OCI-LY7 (cell line): ENCODE data around the gene RAB15.

Experiments used
- CTCF ChIP-seq: fragments of 200-600 bp; sonication (generic); conservative IDR thresholded peaks from 2 replicates; pipeline ENCODE4 v1.5.1; 2014; ENCODE audit warnings: mild to moderate bottlenecking, antibody characterized with exemption, low read length, moderate library complexity, mixed read lengths
- EZH2phosphoT487 ChIP-seq: fragments of 200-600 bp; sonication (generic); IDR thresholded peaks from 2 replicates; pipeline ENCODE4 v1.6.1; 2018; ENCODE audit warnings: low read depth, borderline replicate concordance, mild to moderate bottlenecking, mixed run types, antibody characterized with exemption, low read length, moderate library complexity, mixed read lengths

DNA sequence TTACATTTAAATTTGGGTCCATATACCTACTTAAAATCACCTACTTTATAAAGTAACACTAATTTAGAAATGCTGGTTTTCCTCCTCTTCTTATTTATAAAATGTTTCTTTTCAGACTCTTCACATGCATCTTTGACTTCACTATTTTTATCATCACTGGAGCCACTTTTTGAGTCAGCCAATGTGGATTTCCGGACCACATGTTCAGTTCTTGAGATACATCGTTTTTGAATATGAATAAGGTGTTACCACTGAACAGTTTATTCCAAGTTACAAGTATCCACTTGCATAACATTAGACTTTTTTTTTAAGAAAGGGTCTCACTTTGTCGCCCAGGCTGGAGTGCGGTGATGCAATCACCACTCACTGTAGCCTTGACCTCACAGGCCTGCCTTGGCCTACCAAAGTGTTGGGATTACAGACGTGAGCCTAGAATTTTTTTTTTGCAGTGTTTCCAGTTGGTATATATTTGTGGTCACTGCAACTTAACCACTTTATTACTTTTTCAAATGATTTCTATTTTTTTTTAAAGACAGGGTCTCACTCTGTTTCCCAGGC is 20.3 kb upstream of the RAB15 start:
- no peak for TF ChIP-seq CTCF
- TF ChIP-seq EZH2phosphoT487 = no peak
